Adrenal gland (tissue), 12 donors: ENCODE measurements around the gene CNTNAP2. TPM values are rescaled to one million over a fixed set of nuclear protein-coding genes. Genes with fewer than 3 reads are reported as not detected.
A peak's percentile ranks its signal among the peaks of the same experiment; 100 is the strongest.

Source experiments
- DNase-seq, 7 donors: peaks; one replicate each; pipeline ENCODE4 v3.0.0-alpha.2; 2019 to 2020
- H3K27ac ChIP-seq, 5 donors: fragments of 200-600 bp; sonication (generic) in 4 of 5; 1 replicate in 3 of 5; 2 replicates in 2 of 5; pipeline versions ENCODE4 v1.5.1 to v1.8.0; 2016 to 2020; ENCODE audit warnings: mild to moderate bottlenecking in 1 of 5
- H3K27me3 ChIP-seq: fragments of 200-600 bp; 2 replicates; pipeline ENCODE4 v1.8.0; 2021
- H3K36me3 ChIP-seq, 2 donors: fragments of 200-600 bp; replicated peaks in 1 of 2; 1 replicate in 1 of 2; 2 replicates in 1 of 2; pipeline versions ENCODE4 v1.5.1 to v1.8.0; 2018 to 2022
- H3K4me1 ChIP-seq, 2 donors: fragments of 200-600 bp; replicated peaks in 1 of 2; 1 replicate in 1 of 2; 2 replicates in 1 of 2; pipeline versions ENCODE4 v1.5.1 to v1.8.0; 2018 to 2021
- H3K4me3 ChIP-seq, 4 donors: fragments of 200-600 bp; sonication (generic) in 3 of 4; one replicate each; pipeline ENCODE4 v1.5.1; 2016 to 2018
- H3K9me3 ChIP-seq, 3 donors: fragments of 200-600 bp; sonication (generic) in 1 of 3; replicated peaks in 1 of 3; 1 replicate in 2 of 3; 2 replicates in 1 of 3; pipeline versions ENCODE4 v1.5.1 to v1.8.0; 2016 to 2021
- CTCF ChIP-seq, 6 experiments: fragments of 450-650 bp in 4 of 6; fragments of 200-600 bp in 2 of 6; sonication (generic) in 1 of 6; IDR thresholded peaks; 1 replicate in 5 of 6; 2 replicates in 1 of 6; pipeline versions ENCODE4 v1.5.1 to v1.8.0; 2016 to 2021; ENCODE audit warnings: antibody characterized with exemption in 6 of 6, mild to moderate bottlenecking in 2 of 6, moderate library complexity in 1 of 6
- POLR2A ChIP-seq, 2 donors: fragments of 450-650 bp; IDR thresholded peaks; one replicate each; pipeline ENCODE4 v1.6.1; 2017; ENCODE audit warnings: antibody characterized with exemption in 2 of 2, mild to moderate bottlenecking in 2 of 2, moderate library complexity in 1 of 2
- whole genome bisulfite sequencing, 4 donors: extraction: QIAGEN DNeasy Blood & Tissue Kit in 2 of 4; methylation state at CpG; one replicate each; pipeline versions ENCODE4 v1.1.5 to v1.1.7; 2013 to 2017; 5-methylcytosine and 5-hydroxymethylcytosine counted together
- intact Hi-C, 2 donors: fragments of 100-400 bp; cut with DNase I; formaldehyde crosslinking; loops; one replicate each; pipeline versions ENCODE4 v1.14.1 to v1.15.0; 2022 to 2023
- polyA plus RNA-seq, 3 donors: library from polyadenylated mRNA; stranded (reverse); fragments of 200-250 nt in 2 of 3; fragments of 350-450 nt in 1 of 3; fragmentation: Illumina TruSeq in 1 of 3; extraction: RNeasy Lipid Tissue Mini Kit (QIAGEN cat#74804) in 1 of 3; gene quantifications; one replicate each; pipeline ENCODE4 v1.2.3, GENCODE V29; 2013 to 2014
- total RNA-seq, 9 donors: library from RNA; depleted of rRNA in 4 of 9; stranded (reverse); fragments of >200 nt in 4 of 9; fragments of 120-200 nt in 1 of 9; fragmentation: NEBNext Ultra II Directional in 1 of 9; extraction: Animal tissue kit (Norgen Biotek cat#: 25700) in 1 of 9; gene quantifications; one replicate each; pipeline versions ENCODE4 v1.1.0 to v1.2.4, GENCODE V29; 2013 to 2023
- donor health status: healthy with polysubstance abuse.
- donor health status: Bipolar disorder and iron deficiency.
- donor health status: DM: yes; HTN: yes; CAD: no.
- donor health status: DM: no; HTN: no; CAD: no.
- donor health status: DM: no; HTN: no; CAD: no.
- donor health status: DM: yes; HTN: yes; CAD: no.

Gene CNTNAP2
- total and polyA plus RNA-seq, 12 donors: 0.14 to 6.3 (median 1.8) TPM; not detected in 2

- intact Hi-C loops: no loop called here
These were observed 1424.7 kb downstream of the CNTNAP2 start for GRCh38 chr7:147541261-147541660.

GRCh38 chr7:147547252-147547897 lies 1430.8 kb downstream of the CNTNAP2 start:
- no peak overlapping the region for H3K27ac ChIP-seq
- 76 to 82% (median 78%) methylated on average over 5 to 6 of the region's 6 CpGs for WGBS, 4 donors
- intact Hi-C loops: no loop called here
- H3K4me1 ChIP-seq: no peaks in the 10 kb centered on the region
- H3K36me3 ChIP-seq: no peaks in the 10 kb centered on the region
- H3K27me3 ChIP-seq: no peaks in the 10 kb centered on the region
- H3K9me3 ChIP-seq: no peaks in the 10 kb centered on the region
- H3K4me3 ChIP-seq: no peak overlapping the region
- no peak for TF ChIP-seq POLR2A (IDR thresholded peaks at IDR 0.05)
- TF ChIP-seq CTCF (IDR thresholded peaks at IDR 0.05): peak; percentile 26 to 54 (median 46)
- DNase-seq: peak in 6 of 7 donors; percentile 23 to 49 (median 42)

More at GRCh38 chr7:147541261-147541660, 1424.7 kb downstream of the CNTNAP2 start:
- Histone ChIP-seq H3K36me3 (no peaks in the 10 kb centered on the region), H3K4me1 (no peaks in the 10 kb centered on the region), H3K27me3 (no peaks in the 10 kb centered on the region), H3K4me3 (no peak overlapping the region), H3K27ac (no peak overlapping the region), H3K9me3 (no peaks in the 10 kb centered on the region)
- no peak for TF ChIP-seq CTCF (IDR thresholded peaks at IDR 0.05)
- TF ChIP-seq POLR2A (IDR thresholded peaks at IDR 0.05): no peak
- 54 to 75% (median 69%) methylated on average over 4 of the region's 4 CpGs for WGBS, 4 donors
- DNase-seq: no peak

- H3K36me3 ChIP-seq: no peaks in the 10 kb centered on the region
- no peak for TF ChIP-seq POLR2A (IDR thresholded peaks at IDR 0.05)
- no peak for TF ChIP-seq CTCF (IDR thresholded peaks at IDR 0.05)
- no peaks in the 10 kb centered on the region for H3K4me1 ChIP-seq
- intact Hi-C loops: loop anchor here in 1 of 2 donors (10.0 kb wide), 1 partner anchor 518 kb away; no protein-coding TSS in a partner anchor
- no peaks in the 10 kb centered on the region for H3K27me3 ChIP-seq
- DNase-seq: no peak
- no peaks in the 10 kb centered on the region for H3K9me3 ChIP-seq
- H3K27ac ChIP-seq: no peak overlapping the region
- H3K4me3 ChIP-seq: no peak overlapping the region
These were observed 1439.7 kb downstream of the CNTNAP2 start for GRCh38 chr7:147556317-147556716.

- 76 to 92% (median 82%) methylated on average over 1 of the region's 1 CpG for WGBS, 4 donors
- Histone ChIP-seq H3K27ac (no peak overlapping the region), H3K9me3 (no peaks in the 10 kb centered on the region), H3K36me3 (no peaks in the 10 kb centered on the region), H3K27me3 (no peaks in the 10 kb centered on the region), H3K4me1 (no peaks in the 10 kb centered on the region), H3K4me3 (no peak overlapping the region)
- TF ChIP-seq POLR2A (IDR thresholded peaks at IDR 0.05): no peak
- TF ChIP-seq CTCF (IDR thresholded peaks at IDR 0.05): no peak
- no peak for DNase-seq
- intact Hi-C loops: no loop called here
These were observed 1447.1 kb downstream of the CNTNAP2 start for GRCh38 chr7:147563669-147564068.
